Hepatocyte (in vitro differentiated cells): ENCODE results near the gene BACH2. TPM values are rescaled to one million over a fixed set of nuclear protein-coding genes. Genes with fewer than 3 reads are reported as not detected.

ENCODE experiments used
- DNase-seq: peaks from one replicate; pipeline ENCODE4 v3.0.0-alpha.2; 2016; ENCODE audit warnings: low spot score
- H2AFZ ChIP-seq: fragments of 200-600 bp; sonication (generic); 2 replicates; pipeline ENCODE4 v1.6.0; 2016; ENCODE audit warnings: antibody characterized with exemption, mild to moderate bottlenecking
- H3K27ac ChIP-seq: fragments of 200-600 bp; sonication (generic); 2 replicates; pipeline ENCODE4 v1.5.1; 2016; ENCODE audit warnings: mild to moderate bottlenecking
- H3K27me3 ChIP-seq: fragments of 200-600 bp; sonication (generic); 2 replicates; pipeline ENCODE4 v1.6.1; 2016
- H3K36me3 ChIP-seq: fragments of 200-600 bp; sonication (generic); replicated peaks from 2 replicates; pipeline ENCODE4 v1.5.1; 2016; ENCODE audit warnings: low read depth; ENCODE audit not compliant: insufficient read depth
- H3K4me1 ChIP-seq: fragments of 200-600 bp; sonication (generic); 2 replicates; pipeline ENCODE4 v1.5.1; 2016; ENCODE audit warnings: mild to moderate bottlenecking, moderate library complexity; ENCODE audit not compliant: insufficient read depth
- H3K4me2 ChIP-seq: fragments of 200-600 bp; sonication (generic); 2 replicates; pipeline ENCODE4 v1.6.0; 2016
- H3K4me3 ChIP-seq: fragments of 200-600 bp; sonication (generic); 2 replicates; pipeline ENCODE4 v1.5.1; 2016; ENCODE audit warnings: mild to moderate bottlenecking
- H3K79me2 ChIP-seq: fragments of 200-600 bp; sonication (generic); 2 replicates; pipeline ENCODE4 v1.6.0; 2017; ENCODE audit warnings: mild to moderate bottlenecking
- H3K9me2 ChIP-seq: fragments of 200-600 bp; sonication (generic); replicated peaks from 2 replicates; pipeline ENCODE4 v1.6.0; 2017; ENCODE audit warnings: mild to moderate bottlenecking; ENCODE audit not compliant: insufficient read depth
- H3K9me3 ChIP-seq: fragments of 200-600 bp; sonication (generic); 2 replicates; pipeline ENCODE4 v1.5.1; 2016; ENCODE audit warnings: low read depth, mild to moderate bottlenecking
- H4K20me1 ChIP-seq: fragments of 200-600 bp; sonication (generic); 2 replicates; pipeline ENCODE4 v1.6.0; 2016; ENCODE audit warnings: mild to moderate bottlenecking; ENCODE audit not compliant: insufficient read depth, poor library complexity, severe bottlenecking
- CTCF ChIP-seq: fragments of 200-600 bp; sonication (generic); IDR thresholded peaks from 2 replicates; pipeline ENCODE4 v1.5.1; 2016; ENCODE audit warnings: antibody characterized with exemption, mild to moderate bottlenecking; ENCODE audit not compliant: poor library complexity
- EZH2 ChIP-seq: fragments of 200-600 bp; sonication (generic); IDR thresholded peaks from 2 replicates; pipeline ENCODE4 v1.6.1; 2016; ENCODE audit warnings: antibody characterized with exemption, mild to moderate bottlenecking, borderline replicate concordance
- EZH2phosphoT487 ChIP-seq: fragments of 200-600 bp; sonication (generic); IDR thresholded peaks from one replicate; pipeline ENCODE4 v1.6.1; 2018; ENCODE audit warnings: antibody characterized with exemption, mild to moderate bottlenecking, low read depth, moderate library complexity; ENCODE audit not compliant: unreplicated experiment, severe bottlenecking
- WGBS: methylation state at CpG from one replicate; pipeline ENCODE4 v1.1.6; 2016; ENCODE audit warnings: low lambda C conversion rate; ENCODE audit errors: missing lambda C conversion rate; 5-methylcytosine and 5-hydroxymethylcytosine counted together
- polyA plus RNA-seq: library from polyadenylated mRNA; unstranded; fragments of >200 nt; fragmentation: Nextera tagmentation; extraction: Ambion mirVana; gene quantifications from 2 replicates; pipeline ENCODE4 v1.2.1, GENCODE V29; 2016
- total RNA-seq: library from RNA; depleted of rRNA; stranded (reverse); fragments of >200 nt; gene quantifications from 2 replicates; pipeline ENCODE4 v1.2.3, GENCODE V29; 2014

BACH2 gene
- total and polyA plus RNA-seq, 2 experiments from 2014 or later: 2.3 to 2.6 TPM

GRCh38 chr6:89951574-89952104 lies 345.0 kb downstream of the BACH2 start:
- H2AFZ ChIP-seq: no peak overlapping the region
- no peak overlapping the region for H3K4me3 ChIP-seq
- no peak for TF ChIP-seq CTCF
- TF ChIP-seq EZH2: no peak
- TF ChIP-seq EZH2phosphoT487: no peak
- H3K36me3 ChIP-seq: no peaks in the 10 kb centered on the region
- H3K79me2 ChIP-seq: no peaks in the 10 kb centered on the region
- no peaks in the 10 kb centered on the region for H3K4me1 ChIP-seq
- no peaks in the 10 kb centered on the region for H3K9me2 ChIP-seq
- H3K27ac ChIP-seq: peak overlapping the region; percentile 40
- no peak overlapping the region for H3K4me2 ChIP-seq
- WGBS: 72% methylated on average over 15 of the region's 15 CpGs
- H3K9me3 ChIP-seq: no peaks in the 10 kb centered on the region
- no peaks in the 10 kb centered on the region for H4K20me1 ChIP-seq
- H3K27me3 ChIP-seq: no peaks in the 10 kb centered on the region
- DNase-seq: peak; percentile 35

GRCh38 chr6:89950879-89951391 lies 345.7 kb downstream of the BACH2 start:
- TF ChIP-seq EZH2phosphoT487 (no peak), CTCF (no peak), EZH2 (no peak)
- no peak overlapping the region for H2AFZ ChIP-seq
- no peaks in the 10 kb centered on the region for H4K20me1 ChIP-seq
- H3K36me3 ChIP-seq: no peaks in the 10 kb centered on the region
- H3K27ac ChIP-seq: peak overlapping the region; percentile 73
- no peak overlapping the region for H3K4me2 ChIP-seq
- H3K4me1 ChIP-seq: no peaks in the 10 kb centered on the region
- H3K9me3 ChIP-seq: no peaks in the 10 kb centered on the region
- WGBS: 78% methylated on average over 15 of the region's 15 CpGs
- no peak overlapping the region for H3K4me3 ChIP-seq
- no peaks in the 10 kb centered on the region for H3K79me2 ChIP-seq
- H3K9me2 ChIP-seq: no peaks in the 10 kb centered on the region
- no peaks in the 10 kb centered on the region for H3K27me3 ChIP-seq
- peak; percentile 65 for DNase-seq

- WGBS: 96% methylated on average over 17 of the region's 17 CpGs
- H3K27ac ChIP-seq: peak overlapping the region; percentile 73
Measured at GRCh38 chr6:89950446-89950845, 346.2 kb downstream of the BACH2 start.

More at GRCh38 chr6:89950446-89950845, 346.2 kb downstream of the BACH2 start:
- Histone ChIP-seq H3K27me3 (no peaks in the 10 kb centered on the region), H3K9me2 (no peaks in the 10 kb centered on the region), H2AFZ (no peak overlapping the region), H3K36me3 (no peaks in the 10 kb centered on the region), H4K20me1 (no peaks in the 10 kb centered on the region), H3K4me2 (no peak overlapping the region), H3K4me1 (no peaks in the 10 kb centered on the region), H3K4me3 (no peak overlapping the region), H3K9me3 (no peaks in the 10 kb centered on the region), H3K79me2 (no peaks in the 10 kb centered on the region)
- no peak for TF ChIP-seq EZH2phosphoT487
- TF ChIP-seq CTCF: no peak
- no peak for TF ChIP-seq EZH2
- no peak for DNase-seq
